Umbilical cord (tissue), 2 donors: ENCODE data around the gene KIF5B. TPM values are rescaled to one million over a fixed set of nuclear protein-coding genes. Genes with fewer than 3 reads are reported as not detected.
"Not testable (repeated sequence)": the region's sequence is repeated elsewhere in the genome, so short reads cannot be mapped to it uniquely, and the experiment has no call there.

ENCODE experiments used
- DNase-seq: peaks from one replicate; pipeline ENCODE4 v3.0.0-alpha.2; 2015; ENCODE audit warnings: low spot score
- total RNA-seq: library from RNA; depleted of rRNA; stranded (reverse); fragments of >200 nt; gene quantifications from one replicate; pipeline ENCODE4 v1.2.3, GENCODE V29; 2014; ENCODE audit warnings: low replicate concordance; ENCODE audit not compliant: insufficient read depth

Gene KIF5B
- total RNA-seq, 1 donor from 2014 or later: 155 TPM

GRCh38 chr10:32017044-32017443 is 39.2 kb downstream of the KIF5B start:
- DNase-seq: no peak

GRCh38 chr10:32015386-32015785 is 40.8 kb downstream of the KIF5B start:
- DNase-seq: no peak

- DNase-seq: no peak
These were observed 49.2 kb downstream of the KIF5B start for GRCh38 chr10:32007026-32007425.

- peak; percentile 35 for DNase-seq
These were observed 51.2 kb downstream of the KIF5B start for GRCh38 chr10:32005050-32005449.

- no peak for DNase-seq
These were observed 52.0 kb downstream of the KIF5B start for GRCh38 chr10:32004161-32004591.

- DNase-seq: no peak
These were observed 53.7 kb downstream of the KIF5B start for GRCh38 chr10:32002531-32002930.

GRCh38 chr10:32000937-32001336 is 55.3 kb downstream of the KIF5B start:
- peak; percentile 14 for DNase-seq

- DNase-seq: no peak
These were observed 56.4 kb downstream of the KIF5B start for GRCh38 chr10:31999836-32000235.

GRCh38 chr10:31999070-31999660 is 57.1 kb downstream of the KIF5B start:
- DNase-seq: no peak

- DNase-seq: no peak
These were observed 61.3 kb downstream of the KIF5B start for GRCh38 chr10:31994926-31995325.

- no peak for DNase-seq
These were observed 65.3 kb downstream of the KIF5B start for GRCh38 chr10:31990937-31991336.

GRCh38 chr10:31987786-31988185 is 68.4 kb downstream of the KIF5B start:
- DNase-seq: not testable (repeated sequence)

GRCh38 chr10:31982111-31982510 is 74.1 kb downstream of the KIF5B start:
- no peak for DNase-seq

GRCh38 chr10:31980471-31980870 is 75.8 kb downstream of the KIF5B start:
- no peak for DNase-seq

- DNase-seq: not testable (repeated sequence)
These were observed 77.2 kb downstream of the KIF5B start for GRCh38 chr10:31979071-31979470.

GRCh38 chr10:31978156-31978483 is 78.1 kb downstream of the KIF5B start:
- DNase-seq: no peak

GRCh38 chr10:31977440-31978155 is 78.6 kb downstream of the KIF5B start:
- no peak for DNase-seq

GRCh38 chr10:31975157-31975765 is 81.0 kb downstream of the KIF5B start:
- no peak for DNase-seq

GRCh38 chr10:31974434-31975124 is 81.6 kb downstream of the KIF5B start:
- no peak for DNase-seq

- no peak for DNase-seq
These were observed 83.6 kb downstream of the KIF5B start for GRCh38 chr10:31972519-31973041.

GRCh38 chr10:31969847-31970246 is 86.4 kb downstream of the KIF5B start:
- not testable (repeated sequence) for DNase-seq

GRCh38 chr10:31963589-31963980 is 92.6 kb downstream of the KIF5B start:
- no peak for DNase-seq
